Hematopoietic multipotent progenitor cell treated with erythropoietin and hydrocortisone succinate and interleukin-3 and kit ligand, for 6 days (in vitro differentiated cells): ENCODE measurements around the gene CCER1.
A peak's percentile ranks its signal among the peaks of the same experiment; 100 is the strongest.
"Not testable (repeated sequence)": the region's sequence is repeated elsewhere in the genome, so short reads cannot be mapped to it uniquely, and the experiment has no call there.

Source experiments
- DNase-seq: peaks from one replicate; pipeline ENCODE4 v3.0.0-alpha.2; 2015

Gene CCER1, protein sequence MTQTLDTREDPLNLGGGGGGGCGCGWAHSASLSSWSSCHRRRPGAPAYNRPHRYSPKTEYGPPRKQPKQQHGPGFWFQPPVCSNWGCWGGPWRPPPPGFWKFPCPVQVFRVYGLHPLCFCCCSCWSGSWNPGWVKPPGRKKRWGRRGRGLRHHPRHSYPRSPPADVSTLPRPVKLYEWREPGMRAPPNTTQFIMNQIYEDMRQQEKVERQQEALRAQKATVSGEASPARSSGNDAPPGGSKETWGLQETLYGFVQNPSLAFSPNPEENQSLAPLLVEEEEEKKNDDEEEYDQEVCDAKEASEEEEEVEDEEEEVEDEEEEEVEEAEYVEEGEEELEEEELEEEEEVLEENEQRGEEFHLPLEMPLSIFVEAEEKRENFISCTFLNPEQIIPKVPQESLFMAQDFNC

DNA sequence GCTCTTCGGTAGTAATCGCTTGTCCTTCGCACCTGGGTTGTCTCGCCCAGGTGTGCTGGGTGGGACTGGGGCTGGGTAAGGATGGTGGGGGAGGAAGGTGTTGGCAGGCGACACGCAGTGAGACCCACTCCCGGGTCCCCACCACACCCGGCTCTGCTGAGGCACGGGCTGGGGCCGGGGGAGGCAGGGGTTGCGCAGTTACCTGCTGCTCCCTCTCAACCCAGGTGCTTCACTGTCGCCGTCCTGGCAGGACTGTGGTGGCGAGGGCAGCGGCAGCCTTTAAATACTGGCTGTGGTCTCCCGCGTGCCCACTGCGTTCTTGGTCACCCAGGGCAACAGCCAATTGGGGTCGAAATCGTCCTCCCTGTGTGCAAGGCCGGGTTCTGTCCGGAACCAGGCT is at the start of gene CCER1:
Gene CCER1 (minus strand): TSS at position 256 of the 400 bp plus-strand sequence. CDS start 434 bp downstream, outside the sequence.
- no peak for DNase-seq

DNA sequence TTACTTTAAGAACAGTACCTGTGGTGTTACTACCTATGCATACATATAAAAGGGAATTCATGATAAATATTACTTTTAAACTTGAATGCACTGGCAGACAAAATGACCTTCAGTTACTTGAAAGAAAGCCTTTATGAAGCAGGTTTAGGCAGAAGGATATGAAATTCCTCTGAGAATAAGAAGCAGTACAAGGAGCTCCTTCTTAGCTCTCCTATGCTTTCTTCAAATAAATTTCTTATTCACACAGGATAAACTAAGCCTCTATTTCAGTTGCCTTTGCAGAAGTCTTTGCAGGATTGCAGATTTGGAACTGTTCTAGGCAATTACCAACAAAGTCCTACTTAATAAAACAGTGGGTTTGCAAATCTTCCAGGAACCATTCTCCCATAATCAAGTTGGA is 48.8 kb upstream of the CCER1 start:
- DNase-seq: no peak

DNA sequence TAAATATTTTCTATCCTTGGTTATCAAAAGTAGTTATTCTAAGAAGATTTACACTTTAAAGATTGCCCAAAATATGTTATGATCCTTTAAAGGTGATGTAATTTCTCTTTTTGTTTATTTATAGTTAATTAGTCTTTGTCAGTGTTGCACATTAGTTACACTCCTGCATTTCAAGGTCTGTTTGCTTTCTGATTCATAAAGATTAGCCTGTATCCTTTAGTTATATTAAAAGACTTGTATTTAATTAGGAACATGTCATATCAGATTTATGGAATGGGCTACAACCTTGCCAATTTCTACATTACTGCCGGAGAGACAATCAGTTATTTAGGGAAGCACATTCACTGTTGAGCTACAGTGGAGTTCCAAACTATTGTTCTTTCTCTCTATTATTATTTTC is 46.3 kb upstream of the CCER1 start:
- no peak for DNase-seq

DNA sequence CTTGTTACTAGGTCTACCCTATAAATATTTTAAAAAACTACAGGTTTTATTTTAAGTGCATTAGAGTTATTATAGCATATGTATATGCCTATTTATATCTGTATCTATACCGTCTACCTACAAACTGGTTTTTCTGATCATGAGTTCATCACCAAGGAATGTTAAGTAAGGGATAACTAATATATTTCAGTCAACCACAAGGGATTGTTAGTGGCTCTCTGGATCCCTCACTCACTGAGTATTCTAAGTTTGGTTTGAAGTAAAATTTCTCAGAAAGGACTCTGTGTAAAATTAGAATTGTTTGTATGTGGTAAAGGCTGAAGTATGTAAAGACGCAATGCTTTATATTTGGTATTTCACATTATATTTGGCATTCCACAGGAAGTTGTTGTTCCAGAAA is 45.0 kb upstream of the CCER1 start:
- no peak for DNase-seq

DNA sequence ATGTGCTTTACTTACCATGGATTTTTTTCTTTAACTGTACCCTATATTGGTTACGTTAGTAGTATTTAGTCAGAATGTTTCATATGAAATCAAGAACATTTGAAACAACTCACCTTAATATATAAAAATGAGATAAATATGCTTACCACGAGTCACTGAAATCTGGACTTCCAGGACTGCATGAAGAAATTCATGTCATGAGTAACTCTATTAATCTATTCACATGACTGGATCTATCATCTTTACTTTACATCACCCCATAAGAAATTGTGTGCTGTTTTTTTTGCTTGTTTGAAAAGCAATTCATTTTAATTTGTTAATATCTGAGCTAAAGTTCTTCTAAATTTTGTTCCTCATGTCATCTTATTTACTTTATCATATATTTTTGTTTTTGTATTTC is 44.6 kb upstream of the CCER1 start:
- DNase-seq: no peak

DNA sequence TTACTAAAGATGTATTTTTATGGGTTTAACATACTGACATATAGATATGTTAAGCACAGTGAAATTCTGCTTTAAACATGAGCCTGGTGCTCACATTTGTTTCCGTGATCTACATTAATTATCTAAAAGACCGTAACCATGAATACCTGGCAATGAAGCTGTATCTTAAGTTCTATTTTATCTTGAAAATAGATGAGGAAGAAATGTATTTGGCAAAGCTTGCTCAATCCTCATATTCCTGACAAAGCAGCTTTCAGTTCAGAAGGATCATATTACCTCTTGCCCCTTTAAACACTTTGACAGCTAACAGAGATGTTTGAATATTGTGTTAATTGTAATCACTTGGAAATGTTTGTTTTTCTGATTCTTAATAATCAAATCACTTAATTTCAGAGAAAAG is 40.0 kb upstream of the CCER1 start:
- no peak for DNase-seq

DNA sequence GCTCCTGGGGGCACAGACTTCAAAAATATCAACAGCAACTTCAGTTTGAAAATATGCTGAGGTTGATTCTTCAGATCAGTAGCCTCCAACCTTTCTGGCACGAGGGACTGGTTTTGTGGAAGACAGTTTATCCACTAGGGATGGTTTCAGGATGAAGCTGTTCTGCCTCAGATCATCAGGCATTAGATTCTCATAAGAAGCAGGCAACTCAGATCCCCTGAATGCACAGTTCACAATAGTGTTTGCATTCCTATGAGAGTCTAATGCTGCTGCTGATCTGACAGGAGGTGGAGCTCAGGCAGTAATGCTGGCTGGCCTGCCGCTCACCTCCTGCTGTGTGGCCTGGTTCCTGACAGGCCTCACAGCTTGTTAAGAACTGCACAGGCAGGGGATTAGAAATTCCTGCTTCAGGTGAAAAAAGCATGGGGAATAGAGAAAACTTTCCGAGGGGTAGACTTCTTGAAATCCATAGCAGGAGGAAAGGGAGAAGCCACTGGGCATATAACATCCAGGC is 37.0 kb upstream of the CCER1 start:
- DNase-seq: no peak

DNA sequence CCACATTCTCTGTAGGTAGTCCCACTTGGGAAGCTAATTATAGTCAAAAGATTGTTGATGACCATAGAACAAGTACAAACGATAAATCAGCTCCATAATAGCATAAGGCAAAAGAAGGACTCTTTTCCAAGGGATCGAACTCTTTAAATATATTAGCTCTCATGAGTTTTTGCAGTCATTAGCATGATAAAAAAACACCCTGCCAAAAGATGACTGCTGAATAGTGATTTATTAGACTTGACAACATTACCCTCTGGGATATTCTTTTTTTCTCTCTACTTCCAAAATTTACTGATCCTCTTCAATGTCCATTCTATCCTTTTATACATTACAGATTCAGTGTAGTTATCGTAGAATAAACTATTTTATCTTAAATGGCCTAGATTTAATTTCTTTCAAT is 35.6 kb upstream of the CCER1 start:
- no peak for DNase-seq

DNA sequence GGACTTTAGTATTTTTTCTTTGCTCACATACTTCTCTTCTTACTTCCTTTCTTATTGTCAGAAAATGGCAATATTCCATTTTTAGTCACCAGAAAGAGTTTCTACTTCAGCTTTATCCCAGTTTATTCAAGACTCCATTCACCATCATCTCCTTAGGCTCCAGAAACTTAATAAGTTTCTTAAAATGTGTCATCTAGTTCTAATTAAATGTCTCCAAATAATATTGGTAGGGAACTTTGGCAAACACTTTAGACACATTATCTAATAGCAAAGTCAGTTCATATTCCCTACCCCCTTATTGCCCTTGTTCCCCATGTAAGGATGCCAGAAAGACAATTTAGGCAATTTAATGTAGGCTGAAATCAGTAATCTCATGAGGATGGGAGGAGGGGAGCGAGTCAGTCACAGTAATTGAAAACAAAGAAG is 34.7 kb upstream of the CCER1 start:
- DNase-seq: no peak

DNA sequence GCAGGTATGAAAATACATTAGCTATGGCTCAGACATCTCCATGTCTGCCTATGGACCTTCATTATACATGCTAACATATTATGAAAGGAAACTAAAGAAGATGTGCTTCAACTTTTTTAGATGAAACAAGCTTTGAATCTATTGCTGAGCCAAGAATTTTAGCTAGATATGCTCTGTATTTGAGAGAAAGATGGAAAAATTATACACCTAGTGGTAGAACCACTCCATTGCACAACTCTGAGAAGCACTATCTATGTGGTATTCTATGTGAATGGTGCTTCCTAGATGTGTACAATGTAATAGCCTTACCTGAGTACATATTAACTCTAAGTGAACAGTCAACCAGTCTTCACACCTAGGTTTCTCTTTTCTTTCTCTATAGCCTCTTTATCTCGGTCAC is 32.5 kb upstream of the CCER1 start:
- peak; percentile 5 for DNase-seq

DNA sequence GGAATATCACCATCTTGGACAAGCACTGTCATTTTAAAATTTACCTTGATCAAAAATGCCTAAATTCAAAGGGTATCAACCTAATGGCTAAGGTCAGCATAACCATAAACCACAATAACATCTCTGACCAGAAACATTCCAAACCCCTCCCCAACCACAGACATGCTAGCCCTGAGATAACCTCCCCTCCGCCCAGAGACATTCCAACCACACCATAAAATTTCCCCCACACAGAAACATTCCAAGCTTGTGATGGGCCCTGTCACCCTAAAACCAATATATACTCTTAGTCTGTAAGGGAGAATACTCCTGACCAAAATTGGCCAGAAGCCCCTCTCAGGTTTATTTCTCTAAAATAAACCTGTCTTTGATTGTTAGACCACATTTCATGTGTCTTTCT is 32.1 kb upstream of the CCER1 start:
- no peak for DNase-seq

DNA sequence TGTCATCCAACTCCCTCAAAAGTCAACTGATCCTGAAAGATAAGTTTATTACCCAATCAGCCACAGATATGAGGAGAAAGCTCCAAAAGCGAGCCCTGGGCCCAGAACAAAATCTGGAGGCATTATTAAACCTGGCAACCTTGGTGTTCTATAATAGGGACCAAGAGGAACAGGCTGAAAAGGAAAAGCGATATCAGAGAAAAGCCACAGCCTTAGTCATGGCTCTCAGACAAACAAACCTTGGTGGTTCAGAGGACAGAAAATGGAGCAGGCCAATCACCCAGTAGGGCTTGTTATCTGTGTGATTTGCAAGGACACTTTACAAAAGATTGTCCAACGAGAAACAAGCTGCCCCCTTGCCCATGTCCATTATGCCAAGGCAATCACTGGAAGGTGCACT is 30.4 kb upstream of the CCER1 start:
- not testable (repeated sequence) for DNase-seq

DNA sequence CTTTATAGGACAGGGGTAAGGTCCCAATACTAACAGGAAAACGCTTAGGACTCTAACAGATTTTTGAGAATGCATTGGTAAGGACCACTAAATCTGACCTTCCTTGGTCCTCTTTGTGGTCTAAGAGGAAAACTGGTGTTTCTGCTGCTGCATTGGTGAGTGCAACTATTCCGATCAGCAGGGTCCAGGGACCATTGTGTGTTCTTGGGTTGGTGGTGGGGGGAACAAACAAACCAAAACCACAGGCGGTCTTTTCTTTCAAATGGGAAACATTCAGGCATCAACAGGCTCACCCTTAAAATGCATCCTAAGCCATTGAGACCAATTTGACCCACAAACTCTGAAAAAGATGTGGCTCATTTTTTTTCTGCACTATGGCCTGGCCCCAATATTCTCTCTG is 29.1 kb upstream of the CCER1 start:
- DNase-seq: no peak

DNA sequence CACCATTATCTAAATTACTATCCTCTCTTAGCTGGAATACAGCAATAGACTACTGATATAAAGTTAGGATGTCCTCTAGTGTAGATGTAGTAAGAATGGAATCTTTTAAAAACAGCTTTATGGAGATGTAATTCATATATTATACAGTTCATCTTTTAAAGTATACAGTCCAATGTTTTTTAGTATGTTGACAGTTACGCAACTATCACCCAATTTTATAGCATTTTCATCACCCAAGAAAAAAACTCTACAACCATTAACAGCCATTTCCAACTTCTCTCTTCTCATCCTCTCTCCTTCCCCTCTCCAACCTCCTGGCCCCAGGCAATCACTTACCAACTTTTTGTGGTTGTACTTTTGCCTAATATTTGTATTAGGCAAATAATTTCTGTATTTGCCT is 27.2 kb upstream of the CCER1 start:
- no peak for DNase-seq

DNA sequence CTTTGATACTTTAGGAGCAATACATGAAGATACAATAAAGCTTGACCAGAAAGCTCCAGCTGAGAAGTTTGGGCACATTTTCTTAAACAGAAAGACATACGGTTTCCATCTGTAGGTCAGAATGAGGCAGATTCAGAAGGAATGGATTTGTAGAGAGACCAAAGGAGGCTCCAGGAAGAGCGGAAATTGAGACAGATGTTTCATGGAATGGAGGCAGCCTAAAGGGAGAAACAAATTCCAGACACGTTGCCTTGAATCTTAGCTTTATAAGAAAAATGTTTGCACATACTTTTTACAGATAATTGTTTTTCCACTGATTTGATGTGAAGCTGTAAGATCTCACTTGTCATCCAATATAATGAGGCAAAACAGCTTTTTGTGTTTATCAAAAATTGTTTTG is 25.0 kb upstream of the CCER1 start:
- DNase-seq: no peak

DNA sequence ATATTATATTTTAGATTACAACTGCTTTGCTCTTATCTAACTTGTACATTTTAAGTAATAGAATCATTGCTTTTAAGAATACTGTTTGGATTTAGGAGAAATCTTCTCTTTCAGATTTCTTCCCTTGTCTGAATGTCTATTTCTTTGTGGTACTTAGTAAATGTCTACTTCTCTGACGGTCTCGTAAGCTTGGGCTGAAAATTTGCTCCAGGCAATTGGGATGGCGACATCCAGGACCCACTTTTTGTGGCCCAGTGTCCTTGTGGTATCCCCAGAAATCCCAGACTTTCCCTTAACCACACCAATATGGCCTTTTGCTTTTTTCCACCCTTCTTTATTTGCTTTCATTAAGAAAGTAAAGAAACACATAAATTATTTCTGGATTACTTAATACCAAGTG is 24.0 kb upstream of the CCER1 start:
- DNase-seq: no peak

DNA sequence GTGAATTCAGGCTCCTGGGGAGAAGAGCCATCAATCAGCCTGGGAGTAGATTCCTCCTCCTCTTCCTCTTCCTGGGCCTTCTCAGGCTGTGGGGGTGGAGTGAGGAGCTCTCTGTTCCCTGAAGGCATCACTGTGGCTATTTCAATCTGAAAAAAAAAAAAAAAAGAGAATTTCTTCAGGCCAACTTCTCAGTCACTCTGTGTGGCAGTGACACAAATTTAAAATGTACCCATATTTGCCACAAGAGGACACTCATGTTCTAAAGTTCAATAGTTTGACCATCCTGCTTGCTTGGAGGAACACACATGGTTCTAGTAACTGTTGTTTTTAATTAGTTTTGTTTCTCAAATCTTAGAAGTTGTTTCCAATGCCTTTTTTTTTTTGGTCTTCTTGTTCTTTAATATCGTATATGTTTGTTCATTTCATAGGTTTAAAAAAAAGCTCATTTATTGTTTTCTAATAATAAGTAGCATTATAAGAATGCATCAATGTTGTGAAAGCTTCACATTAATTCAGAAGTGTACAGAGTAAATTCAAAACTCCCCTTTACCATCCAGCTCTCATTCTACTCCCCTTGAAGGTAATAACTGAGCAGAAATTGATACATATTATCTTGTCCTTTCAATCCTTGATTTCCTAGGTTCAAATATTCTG is 23.3 kb upstream of the CCER1 start:
- DNase-seq: peak; percentile 70

DNA sequence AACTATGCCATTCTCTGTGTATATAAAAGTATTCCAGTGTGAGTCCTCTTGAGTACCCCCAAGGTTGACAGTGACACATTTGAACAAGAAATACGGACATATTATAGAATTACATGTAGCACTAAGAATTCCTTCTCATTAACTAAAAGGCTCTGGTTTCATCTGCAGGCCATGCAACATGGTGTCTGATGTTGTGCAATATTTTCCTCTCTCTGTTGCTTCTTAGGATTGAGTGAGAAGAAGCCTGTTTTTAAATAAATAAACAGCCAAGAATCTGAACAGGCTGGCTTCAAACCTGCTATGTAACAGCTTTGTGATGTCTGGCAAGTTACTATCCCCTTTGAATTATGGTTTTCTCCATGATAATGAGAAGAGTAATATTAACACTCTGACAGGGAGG is 22.2 kb upstream of the CCER1 start:
- no peak for DNase-seq

DNA sequence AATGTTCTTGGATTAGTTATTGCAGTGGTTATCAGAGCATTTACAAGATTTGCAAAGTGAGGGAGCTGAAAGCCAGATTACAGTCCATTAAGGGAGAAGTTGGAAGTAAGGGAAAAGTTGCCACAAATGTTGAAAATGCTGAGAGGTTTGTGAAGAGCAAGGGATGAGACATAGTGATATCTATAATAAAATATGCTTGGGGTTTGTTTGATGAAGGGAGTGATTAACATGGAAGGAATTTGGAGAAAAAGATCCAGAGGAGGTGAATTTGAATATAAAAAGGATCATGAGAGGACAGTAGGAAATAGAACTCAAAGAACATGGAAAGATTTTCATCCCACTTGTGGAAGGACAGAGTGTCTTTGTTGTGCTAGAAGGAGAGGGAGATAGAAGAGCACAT is 19.3 kb upstream of the CCER1 start:
- no peak for DNase-seq

DNA sequence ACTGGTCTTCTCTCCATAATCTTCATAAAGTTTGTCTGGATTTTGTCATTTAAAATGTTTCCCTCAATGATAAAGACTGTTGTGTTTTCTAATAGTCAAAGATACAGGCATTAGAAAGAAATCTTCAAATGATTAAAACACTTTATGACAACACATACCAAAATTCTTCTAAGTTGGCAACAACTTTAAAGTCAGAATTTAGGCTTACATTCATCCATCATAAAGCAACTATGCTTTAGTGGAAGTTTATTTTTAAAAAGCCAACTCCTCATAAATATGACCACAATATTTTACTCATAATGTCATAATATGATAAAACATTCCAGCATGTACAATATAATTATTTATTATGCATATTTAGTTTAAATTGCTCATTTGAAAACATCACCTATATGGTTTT is 17.2 kb upstream of the CCER1 start:
- no peak for DNase-seq

DNA sequence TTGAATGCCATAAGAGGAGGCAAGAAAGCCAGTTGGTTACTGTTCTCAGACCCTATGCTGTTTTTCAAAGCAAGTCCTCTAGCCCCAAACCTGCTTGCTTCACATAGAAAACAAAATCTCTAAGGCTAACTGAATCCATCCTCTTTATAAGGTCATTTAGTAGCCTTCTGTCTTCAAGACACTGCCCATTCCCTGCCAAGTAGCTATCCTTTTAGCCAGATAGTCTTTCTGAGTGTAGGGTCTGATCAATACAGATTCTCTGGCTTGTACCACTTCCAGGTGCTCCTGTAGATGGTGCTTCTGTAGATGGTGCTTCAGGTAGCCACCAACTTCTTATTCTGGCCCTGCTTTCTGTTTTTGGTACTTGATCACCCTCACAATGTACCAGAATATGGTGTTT is 15.9 kb upstream of the CCER1 start:
- DNase-seq: no peak

DNA sequence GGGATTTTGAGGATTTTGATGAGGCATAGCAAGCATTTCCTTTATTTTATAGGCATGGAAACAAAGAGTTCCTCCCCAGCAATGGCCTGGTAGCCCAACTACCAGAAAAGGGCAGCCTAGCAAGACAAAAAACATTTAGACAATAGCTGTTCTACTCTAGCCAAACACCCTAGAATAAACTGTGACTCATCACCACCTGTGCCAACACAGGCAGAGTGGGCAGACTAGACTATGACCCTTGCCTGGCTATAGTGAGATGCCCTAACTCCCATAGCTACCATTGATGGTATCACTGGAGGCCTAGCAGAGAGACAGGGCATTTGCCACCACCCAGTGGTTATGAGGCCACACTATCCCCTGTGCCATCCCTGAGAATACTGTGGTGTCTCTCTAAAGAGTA is 15.5 kb upstream of the CCER1 start:
- no peak for DNase-seq

DNA sequence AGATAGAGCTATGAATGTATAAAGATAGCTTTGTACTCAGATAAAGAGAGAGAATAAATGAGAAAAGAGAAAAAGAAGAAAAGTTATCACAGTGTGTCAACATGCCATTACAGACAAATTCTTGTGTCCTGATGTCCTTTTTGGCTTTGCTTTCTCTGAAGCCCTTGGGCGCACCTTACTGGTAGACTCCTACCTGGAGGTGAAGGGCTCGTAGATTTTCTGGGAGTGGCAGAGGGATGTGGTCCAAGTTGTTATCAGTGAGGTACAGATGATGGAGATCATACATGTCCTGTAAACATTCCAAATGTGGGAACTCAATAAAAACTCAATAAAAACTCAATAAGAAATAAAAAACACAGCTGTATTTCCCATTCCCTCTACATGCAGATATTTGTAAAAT is 14.9 kb upstream of the CCER1 start:
- DNase-seq: no peak

DNA sequence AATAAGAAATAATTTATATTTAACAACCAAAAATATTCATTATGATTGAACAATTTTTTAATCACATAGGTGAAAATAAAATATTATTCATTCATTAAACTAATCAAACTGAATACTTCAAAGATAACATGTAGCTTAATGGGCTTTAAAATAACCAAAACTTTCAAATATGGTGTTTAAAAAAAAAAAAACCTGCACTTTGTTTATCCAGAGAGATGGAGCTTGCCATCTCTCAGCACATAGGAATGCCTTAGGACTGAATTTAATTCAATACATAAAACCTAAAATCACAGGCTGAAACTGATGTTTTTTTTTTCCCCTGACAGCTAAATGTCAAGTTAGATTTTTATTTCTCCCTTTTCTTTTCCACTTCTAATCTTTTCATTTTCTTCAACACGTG is 14.4 kb upstream of the CCER1 start:
- no peak for DNase-seq

DNA sequence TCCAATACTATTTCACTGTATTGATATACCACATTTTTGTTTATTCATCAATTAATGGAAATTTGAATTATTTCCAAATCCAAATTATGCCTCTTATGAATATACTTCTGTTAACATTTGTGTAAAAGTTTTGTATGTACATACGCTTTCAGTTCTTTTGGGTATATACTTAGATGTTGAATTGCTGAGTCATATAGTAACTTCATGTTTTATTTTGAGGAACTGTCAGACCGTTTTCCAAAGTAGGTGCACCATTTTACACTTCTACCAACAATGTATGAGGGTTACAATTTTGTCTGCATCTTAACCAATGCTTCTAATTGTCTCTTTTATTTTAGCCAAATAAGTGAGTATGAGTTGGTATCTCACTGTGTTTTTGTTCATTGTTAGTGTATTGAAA is 10.2 kb upstream of the CCER1 start:
- DNase-seq: no peak
